OCI-LY3 (cell line): ENCODE data around the gene PGAM2.
"Not testable (repeated sequence)": the region's sequence is repeated elsewhere in the genome, so short reads cannot be mapped to it uniquely, and the experiment has no call there.

Experiments used
- H2AFZ ChIP-seq: fragments of 200-600, 300-600 bp; shearing (Covaris generic); 2 replicates; pipeline ENCODE4 v1.6.0; 2014; ENCODE audit warnings: antibody characterized with exemption, low read depth, low read length
- H3K27ac ChIP-seq: fragments of 200-600, 300-600 bp; sonication (generic); 2 replicates; pipeline ENCODE4 v1.5.1; 2014; ENCODE audit warnings: mild to moderate bottlenecking, low read length, moderate library complexity, mixed read lengths
- H3K27me3 ChIP-seq: fragments of 200-600, 300-600 bp; sonication (generic); 2 replicates; pipeline ENCODE4 v1.6.1; 2014; ENCODE audit warnings: low read depth, low read length, mixed read lengths
- H3K36me3 ChIP-seq: fragments of 200-600, 300-600 bp; sonication (generic); replicated peaks from 2 replicates; pipeline ENCODE3; 2014; ENCODE audit warnings: low read depth, low read length, mixed read lengths
- H3K4me1 ChIP-seq: fragments of 300-600, 200-600 bp; sonication (generic); 2 replicates; pipeline ENCODE4 v1.6.1; 2014; ENCODE audit warnings: low read length, mixed read lengths
- H3K4me2 ChIP-seq: fragments of 200-600, 300-600 bp; sonication (generic); 2 replicates; pipeline ENCODE4 v1.6.1; 2014; ENCODE audit warnings: low read length, mixed read lengths
- H3K4me3 ChIP-seq: fragments of 300-600, 200-600 bp; sonication (generic); 2 replicates; pipeline ENCODE4 v1.5.1; 2014; ENCODE audit warnings: antibody characterized with exemption, mild to moderate bottlenecking, low read length, moderate library complexity
- H3K79me2 ChIP-seq: fragments of 300-600, 200-600 bp; shearing (Covaris generic); 2 replicates; pipeline ENCODE4 v1.6.1; 2014; ENCODE audit warnings: mild to moderate bottlenecking, low read length, mixed read lengths
- H3K9ac ChIP-seq: fragments of 300-600, 200-600 bp; shearing (Covaris generic); 2 replicates; pipeline ENCODE4 v1.6.0; 2014; ENCODE audit warnings: mild to moderate bottlenecking, low read length, moderate library complexity
- H3K9me3 ChIP-seq: fragments of 200-600, 300-600 bp; shearing (Covaris generic); 2 replicates; pipeline ENCODE4 v1.6.1; 2014; ENCODE audit warnings: low read length, mixed read lengths; ENCODE audit not compliant: insufficient read depth
- H4K20me1 ChIP-seq: fragments of 200-600, 300-600 bp; sonication (generic); 2 replicates; pipeline ENCODE4 v1.6.1; 2016; ENCODE audit warnings: low read length, mixed read lengths; ENCODE audit not compliant: insufficient read depth
- TF ChIP-seq, protein P1 (sequence below): fragments of 200-600, 300-600 bp; sonication (generic); IDR thresholded peaks from 2 replicates; pipeline ENCODE4 v1.5.1; 2014; ENCODE audit warnings: antibody characterized with exemption, low read length, low read depth

Gene PGAM2

DNA sequence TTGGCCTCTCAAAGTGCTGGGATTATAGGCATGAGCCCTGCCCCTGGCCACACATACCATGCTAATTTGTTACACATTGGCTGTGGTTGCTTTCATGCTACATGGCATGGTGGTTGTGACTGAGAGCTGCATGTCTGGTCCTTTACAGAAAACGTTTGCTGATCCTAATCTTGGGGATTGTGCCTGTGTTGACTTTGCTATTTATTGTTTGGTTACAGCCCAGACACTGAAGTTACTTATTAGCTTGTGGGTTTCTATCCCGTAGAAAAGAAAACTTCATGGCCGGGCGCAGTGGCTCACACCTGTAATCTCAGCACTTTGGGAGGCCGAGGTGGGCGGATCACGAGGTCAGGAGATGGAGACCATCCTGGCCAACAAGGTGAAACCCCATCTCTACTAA lies 43.3 kb downstream of the PGAM2 start:
- H3K4me1 ChIP-seq, H3K27ac ChIP-seq, H3K4me2 ChIP-seq, H3K9me3 ChIP-seq, H4K20me1 ChIP-seq, H2AFZ ChIP-seq, H3K36me3 ChIP-seq, H3K9ac ChIP-seq, H3K27me3 ChIP-seq, H3K4me3 ChIP-seq: not testable (repeated sequence)
- H3K79me2 ChIP-seq = peaks cover 13% of the 10 kb centered on the region

DNA sequence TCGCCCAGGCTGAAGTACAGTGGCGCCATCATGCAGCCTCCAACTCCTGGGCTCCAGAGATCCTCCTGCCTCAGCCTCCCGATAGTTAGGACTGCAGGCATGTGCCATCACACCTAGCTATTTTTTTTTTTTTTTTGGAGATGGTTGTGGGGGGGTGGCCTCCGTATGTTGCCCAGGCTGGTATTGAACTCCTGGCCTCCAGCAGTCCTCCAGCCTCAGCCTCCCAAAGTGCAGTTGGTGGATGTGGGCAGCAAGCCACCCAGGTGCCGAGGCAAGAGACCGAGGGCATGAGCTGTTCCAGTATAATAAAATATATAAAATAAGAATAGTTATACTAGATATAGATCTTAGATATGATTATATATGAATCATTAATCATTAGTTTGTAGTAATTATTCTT lies 45.5 kb downstream of the PGAM2 start:
- not testable (repeated sequence) for H3K4me1 ChIP-seq, H3K9ac ChIP-seq, H3K9me3 ChIP-seq, H3K36me3 ChIP-seq, H2AFZ ChIP-seq, H3K27me3 ChIP-seq, H4K20me1 ChIP-seq, H3K4me3 ChIP-seq, H3K27ac ChIP-seq
- peak overlapping the region; percentile 70; the same call in 1 of the 2 replicates for H3K4me2 ChIP-seq
- H3K79me2 ChIP-seq = peaks cover 13% of the 10 kb centered on the region

DNA sequence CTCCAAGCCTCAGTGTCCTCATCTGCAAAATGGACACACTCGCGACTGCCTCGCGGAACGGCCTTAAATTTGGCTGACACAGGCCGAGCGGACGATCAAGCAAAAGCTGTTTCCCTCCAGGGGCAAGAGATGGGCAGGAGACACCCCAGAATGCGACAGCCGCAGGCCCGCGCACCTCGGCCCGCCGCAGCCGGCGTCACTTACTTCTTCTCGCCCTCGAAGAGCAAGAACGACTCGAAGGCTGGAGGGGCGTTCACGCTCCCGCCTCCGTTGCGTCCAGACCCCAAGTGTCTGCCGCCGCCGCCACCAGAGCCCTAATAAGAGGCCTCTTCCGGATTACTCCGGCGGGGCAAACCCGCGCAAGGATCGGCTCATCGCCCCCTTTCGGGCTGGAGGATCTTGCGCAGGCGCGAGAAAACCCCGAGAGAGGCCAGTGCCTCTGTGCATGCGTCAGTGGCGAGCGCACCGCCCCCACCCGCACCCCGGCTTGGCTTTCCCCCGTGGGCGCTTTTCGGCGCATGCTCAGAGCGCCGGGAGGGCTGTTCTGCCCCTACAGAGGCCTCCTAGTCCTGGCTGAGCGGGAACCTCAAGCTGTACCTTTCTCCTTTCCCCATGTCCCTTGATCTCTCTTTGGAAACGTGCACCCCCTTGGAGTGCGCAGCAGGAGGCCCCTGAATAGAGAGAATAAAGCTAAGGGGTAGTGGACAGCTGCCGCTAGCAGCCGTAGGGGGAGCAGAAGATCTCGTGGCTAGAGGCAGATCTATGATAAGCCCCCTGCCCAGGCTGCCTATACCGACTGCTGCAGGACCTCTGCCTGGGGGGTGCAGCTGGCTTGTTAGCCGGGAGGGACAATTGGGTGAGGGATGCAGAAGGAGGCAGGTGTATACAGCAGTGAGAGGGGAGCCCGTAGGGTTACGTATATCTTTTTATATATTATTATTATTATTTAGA lies 46.2 kb downstream of the PGAM2 start:
- TF ChIP-seq, protein P1, sequence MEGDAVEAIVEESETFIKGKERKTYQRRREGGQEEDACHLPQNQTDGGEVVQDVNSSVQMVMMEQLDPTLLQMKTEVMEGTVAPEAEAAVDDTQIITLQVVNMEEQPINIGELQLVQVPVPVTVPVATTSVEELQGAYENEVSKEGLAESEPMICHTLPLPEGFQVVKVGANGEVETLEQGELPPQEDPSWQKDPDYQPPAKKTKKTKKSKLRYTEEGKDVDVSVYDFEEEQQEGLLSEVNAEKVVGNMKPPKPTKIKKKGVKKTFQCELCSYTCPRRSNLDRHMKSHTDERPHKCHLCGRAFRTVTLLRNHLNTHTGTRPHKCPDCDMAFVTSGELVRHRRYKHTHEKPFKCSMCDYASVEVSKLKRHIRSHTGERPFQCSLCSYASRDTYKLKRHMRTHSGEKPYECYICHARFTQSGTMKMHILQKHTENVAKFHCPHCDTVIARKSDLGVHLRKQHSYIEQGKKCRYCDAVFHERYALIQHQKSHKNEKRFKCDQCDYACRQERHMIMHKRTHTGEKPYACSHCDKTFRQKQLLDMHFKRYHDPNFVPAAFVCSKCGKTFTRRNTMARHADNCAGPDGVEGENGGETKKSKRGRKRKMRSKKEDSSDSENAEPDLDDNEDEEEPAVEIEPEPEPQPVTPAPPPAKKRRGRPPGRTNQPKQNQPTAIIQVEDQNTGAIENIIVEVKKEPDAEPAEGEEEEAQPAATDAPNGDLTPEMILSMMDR = peak; percentile 55
- H3K79me2 ChIP-seq = peaks cover 13% of the 10 kb centered on the region
- H3K27me3 ChIP-seq, H3K36me3 ChIP-seq, H3K9me3 ChIP-seq, H2AFZ ChIP-seq, H3K4me1 ChIP-seq, H4K20me1 ChIP-seq: not testable (repeated sequence)
- H3K9ac ChIP-seq = peak overlapping the region; percentile 82
- peak overlapping the region; percentile 70 for H3K4me2 ChIP-seq
- H3K27ac ChIP-seq = peak overlapping the region; percentile 62
- peak overlapping the region; percentile 90 for H3K4me3 ChIP-seq

DNA sequence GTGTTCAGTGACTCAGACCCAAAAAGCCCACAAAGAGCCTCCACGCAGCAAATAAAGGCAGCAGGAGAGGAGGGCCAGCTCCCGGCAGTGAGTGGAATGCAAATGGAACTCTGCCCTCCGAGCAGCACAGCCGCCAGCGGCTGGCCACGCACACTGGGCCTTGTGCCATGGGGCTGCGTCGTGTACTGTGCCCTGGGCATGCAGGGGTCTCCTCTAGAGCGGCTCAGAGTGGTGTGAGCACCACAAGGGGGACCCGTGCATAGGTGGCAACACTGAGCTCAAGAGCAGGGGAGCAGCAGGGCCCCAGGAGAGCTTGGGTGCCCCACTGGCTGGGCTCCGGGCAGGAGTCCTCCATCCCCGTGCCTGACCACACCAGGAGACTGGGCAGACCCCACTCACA lies 50.3 kb downstream of the PGAM2 start:
- not testable (repeated sequence) for H4K20me1 ChIP-seq, H3K9me3 ChIP-seq, H3K36me3 ChIP-seq, H3K4me2 ChIP-seq, H3K4me1 ChIP-seq, H3K9ac ChIP-seq, H2AFZ ChIP-seq, H3K27me3 ChIP-seq, H3K27ac ChIP-seq, H3K4me3 ChIP-seq
- peaks cover 13% of the 10 kb centered on the region for H3K79me2 ChIP-seq
